Natural killer cell treated with Interleukin-12 subunit alpha and Interleukin-12 subunit beta and Interleukin-15 and Interleukin-18, amount 100 ng/mL, for 72 hours (primary cell): ENCODE measurements around the gene EXOC4. TPM values are rescaled to one million over a fixed set of nuclear protein-coding genes. Genes with fewer than 3 reads are reported as not detected.
"Not testable (repeated sequence)": the region's sequence is repeated elsewhere in the genome, so short reads cannot be mapped to it uniquely, and the experiment has no call there.

ENCODE experiments used
- ATAC-seq, 2 donors: fragments of 150-1000 bp; cut with Tn5 transposase in 1 of 2; sonication (Bioruptor Pico), chemical (Tn5 transposase) in 1 of 2; 2 replicates each; pipeline ENCODE4 v1.10.0; 2021
- DNase-seq: peaks from one replicate; pipeline ENCODE4 v3.0.0; 2022; ENCODE audit warnings: low spot score
- H3K27ac Mint-ChIP-seq, 2 donors: 1 replicate in 1 of 2; 2 replicates in 1 of 2; pipeline ENCODE4 v1.8.0; 2022; ENCODE audit warnings: mixed read lengths in 2 of 2, mild to moderate bottlenecking in 1 of 2, moderate library complexity in 1 of 2
- H3K27me3 Mint-ChIP-seq, 2 donors: 1 replicate in 1 of 2; 2 replicates in 1 of 2; pipeline ENCODE4 v1.8.0; 2022; ENCODE audit warnings: mixed read lengths in 2 of 2
- H3K36me3 Mint-ChIP-seq: one replicate; pipeline ENCODE4 v1.8.0; 2022; ENCODE audit warnings: mixed read lengths
- H3K4me1 Mint-ChIP-seq, 2 donors: 1 replicate in 1 of 2; 2 replicates in 1 of 2; pipeline ENCODE4 v1.8.0; 2022; ENCODE audit warnings: low read depth in 2 of 2, mixed read lengths in 2 of 2, mild to moderate bottlenecking in 1 of 2
- H3K4me3 Mint-ChIP-seq: one replicate; pipeline ENCODE4 v1.8.0; 2022; ENCODE audit warnings: mixed read lengths
- H3K9me3 Mint-ChIP-seq: 2 replicates; pipeline ENCODE4 v1.8.0; 2022; ENCODE audit warnings: mixed read lengths
- total RNA-seq, 2 donors: library from RNA; stranded (reverse); gene quantifications; one replicate each; pipeline ENCODE4 v1.2.3, GENCODE V29; 2022

The EXOC4 gene
- total RNA-seq, 2 donors from 2014 or later = 78.5 to 107 TPM

DNA sequence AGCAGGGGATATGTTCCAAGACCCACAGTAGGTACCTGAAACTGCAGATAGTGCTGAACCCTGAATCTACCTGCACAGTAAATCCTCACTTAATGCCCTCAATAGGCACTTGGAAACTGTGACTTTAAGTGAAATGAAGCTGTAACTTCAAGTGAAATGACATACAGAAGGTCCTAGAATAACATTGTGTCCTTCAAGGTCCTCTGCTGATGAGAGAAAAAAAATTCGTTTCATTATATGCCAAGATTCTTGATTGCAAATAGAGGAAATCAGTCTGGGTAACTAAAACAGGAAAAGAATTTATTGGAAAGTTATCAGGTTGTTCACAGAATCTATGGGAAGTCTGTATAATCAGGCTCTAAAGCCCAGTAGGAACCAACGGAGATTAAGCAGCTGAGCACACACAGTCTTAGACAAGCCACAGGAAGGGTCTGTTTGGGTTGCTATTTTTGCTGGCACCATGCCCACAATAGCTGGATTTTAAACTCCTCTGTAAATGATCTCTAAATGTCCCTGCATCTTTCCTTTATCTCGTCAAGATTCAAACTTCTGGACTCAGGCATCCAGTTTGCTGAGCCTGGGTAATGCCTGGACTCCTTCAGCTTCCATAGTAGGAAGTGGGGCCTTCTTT, 57.5 kb downstream of the EXOC4 start:
- ATAC-seq (no peak), DNase-seq (no peak)
- H3K4me1 Mint-ChIP-seq = peaks cover 12 to 15% of the 10 kb centered on the region in 2 donors
- no peak overlapping the region for H3K27ac Mint-ChIP-seq
- no peak overlapping the region for H3K4me3 Mint-ChIP-seq
- H3K36me3 Mint-ChIP-seq = peaks cover 41% of the 10 kb centered on the region
- H3K9me3 Mint-ChIP-seq = no peaks in the 10 kb centered on the region
- H3K27me3 Mint-ChIP-seq = no peaks in the 10 kb centered on the region

- Mint-ChIP-seq H3K27me3 (no peaks in the 10 kb centered on the region), H3K4me1 (peaks cover 12 to 15% of the 10 kb centered on the region in 2 donors), H3K9me3 (no peaks in the 10 kb centered on the region), H3K27ac (no peak overlapping the region), H3K36me3 (peaks cover 20% of the 10 kb centered on the region), H3K4me3 (no peak overlapping the region)
- ATAC-seq = no peak
- DNase-seq = no peak
These were observed 60.7 kb downstream of the EXOC4 start for GRCh38 chr7:133313575-133313974.

DNA sequence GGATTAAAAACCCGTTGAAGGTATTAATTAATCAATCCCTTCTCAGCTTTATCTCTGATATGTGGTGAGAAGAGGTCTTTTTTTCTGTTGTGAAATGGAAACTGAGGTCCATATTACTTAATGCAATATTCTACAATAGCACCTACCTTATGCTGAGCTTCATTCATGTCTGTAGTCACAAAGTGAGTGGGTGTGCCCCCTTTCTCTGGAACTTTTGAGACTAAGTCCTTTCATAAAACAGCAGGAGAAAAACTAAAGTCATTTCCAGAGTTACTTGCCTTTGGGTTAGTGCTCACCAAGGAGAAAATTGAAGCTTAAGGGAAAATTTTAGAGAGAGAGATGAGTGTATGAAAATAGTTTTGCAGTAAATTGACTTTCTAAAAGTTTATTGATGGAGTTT, 61.2 kb downstream of the EXOC4 start:
- Mint-ChIP-seq H3K4me3 (no peak overlapping the region), H3K4me1 (peaks cover 12 to 15% of the 10 kb centered on the region in 2 donors), H3K36me3 (peaks cover 20% of the 10 kb centered on the region), H3K27me3 (no peaks in the 10 kb centered on the region), H3K9me3 (no peaks in the 10 kb centered on the region), H3K27ac (no peak overlapping the region)
- ATAC-seq (no peak), DNase-seq (no peak)

- H3K4me3 Mint-ChIP-seq = no peak overlapping the region
- H3K9me3 Mint-ChIP-seq = no peaks in the 10 kb centered on the region
- DNase-seq (no peak), ATAC-seq (no peak)
- H3K4me1 Mint-ChIP-seq = peaks cover 14 to 15% of the 10 kb centered on the region in 2 donors
- peaks cover 23% of the 10 kb centered on the region for H3K36me3 Mint-ChIP-seq
- no peaks in the 10 kb centered on the region for H3K27me3 Mint-ChIP-seq
- H3K27ac Mint-ChIP-seq = no peak overlapping the region
These were observed 62.6 kb downstream of the EXOC4 start for GRCh38 chr7:133315332-133316040.

GRCh38 chr7:133319842-133320241, 67.0 kb downstream of the EXOC4 start:
- no peaks in the 10 kb centered on the region for H3K27me3 Mint-ChIP-seq
- DNase-seq (no peak), ATAC-seq (no peak)
- peaks cover 12 to 18% of the 10 kb centered on the region in 2 donors for H3K4me1 Mint-ChIP-seq
- H3K27ac Mint-ChIP-seq = no peak overlapping the region
- H3K4me3 Mint-ChIP-seq = no peak overlapping the region
- H3K9me3 Mint-ChIP-seq = no peaks in the 10 kb centered on the region
- peaks cover 39% of the 10 kb centered on the region for H3K36me3 Mint-ChIP-seq

DNA sequence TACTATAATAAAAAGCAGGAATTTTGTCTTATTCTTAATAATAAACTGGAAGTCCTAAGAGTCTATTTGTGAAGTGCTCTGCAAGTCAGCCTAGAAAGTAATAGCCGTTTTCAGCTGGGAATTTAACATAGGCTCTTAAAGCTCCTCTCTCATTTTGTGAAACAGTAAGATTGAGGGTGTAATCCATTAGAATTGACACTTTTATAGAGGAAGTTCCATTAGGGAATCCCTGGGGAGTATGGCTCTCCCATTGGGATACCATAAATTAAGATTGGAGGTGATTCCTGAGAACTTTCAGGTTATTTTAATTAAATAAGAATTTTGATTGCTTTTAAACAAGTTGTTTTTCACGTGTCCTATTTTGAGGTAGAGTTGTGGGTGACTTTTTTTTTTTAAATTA, 68.0 kb downstream of the EXOC4 start:
- ATAC-seq = no peak
- Mint-ChIP-seq H3K4me3 (no peak overlapping the region), H3K4me1 (peaks cover 12 to 22% of the 10 kb centered on the region in 2 donors), H3K27me3 (no peaks in the 10 kb centered on the region), H3K9me3 (no peaks in the 10 kb centered on the region), H3K27ac (no peak overlapping the region), H3K36me3 (peaks cover 43% of the 10 kb centered on the region)
- no peak for DNase-seq

DNA sequence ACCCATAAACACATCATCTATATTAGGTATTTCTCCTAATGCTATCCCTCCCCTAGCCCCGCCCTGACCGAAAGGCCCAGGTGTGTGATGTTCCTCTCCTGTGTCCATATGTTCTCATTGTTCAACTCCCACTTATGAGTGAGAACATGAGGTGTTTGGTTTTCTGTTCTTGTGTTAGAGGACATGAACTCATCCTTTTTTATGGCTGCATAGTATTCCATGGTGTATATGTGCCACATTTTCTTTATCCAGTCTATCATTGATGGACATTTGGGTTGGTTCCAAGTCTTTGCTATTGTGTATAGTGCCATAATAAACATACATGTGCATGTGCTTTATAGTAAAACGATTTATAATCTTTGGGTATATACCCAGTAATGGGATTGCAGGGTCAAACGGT, 68.5 kb downstream of the EXOC4 start:
- peaks cover 45% of the 10 kb centered on the region for H3K36me3 Mint-ChIP-seq
- not testable (repeated sequence) for ATAC-seq, DNase-seq, H3K9me3 Mint-ChIP-seq, H3K4me3 Mint-ChIP-seq, H3K27ac Mint-ChIP-seq, H3K27me3 Mint-ChIP-seq
- H3K4me1 Mint-ChIP-seq = peaks cover 12 to 23% of the 10 kb centered on the region in 2 donors

GRCh38 chr7:133326745-133327144, 73.9 kb downstream of the EXOC4 start:
- not testable (repeated sequence) for H3K27ac Mint-ChIP-seq, ATAC-seq, DNase-seq, H3K27me3 Mint-ChIP-seq, H3K4me3 Mint-ChIP-seq, H3K9me3 Mint-ChIP-seq
- peaks cover 21 to 40% of the 10 kb centered on the region in 2 donors for H3K4me1 Mint-ChIP-seq
- peaks cover 48% of the 10 kb centered on the region for H3K36me3 Mint-ChIP-seq

GRCh38 chr7:133328021-133328420, 75.1 kb downstream of the EXOC4 start:
- H3K9me3 Mint-ChIP-seq, H3K27ac Mint-ChIP-seq, H3K27me3 Mint-ChIP-seq, H3K4me3 Mint-ChIP-seq, DNase-seq, ATAC-seq: not testable (repeated sequence)
- H3K36me3 Mint-ChIP-seq = peaks cover 35% of the 10 kb centered on the region
- H3K4me1 Mint-ChIP-seq = peaks cover 18 to 38% of the 10 kb centered on the region in 2 donors

DNA sequence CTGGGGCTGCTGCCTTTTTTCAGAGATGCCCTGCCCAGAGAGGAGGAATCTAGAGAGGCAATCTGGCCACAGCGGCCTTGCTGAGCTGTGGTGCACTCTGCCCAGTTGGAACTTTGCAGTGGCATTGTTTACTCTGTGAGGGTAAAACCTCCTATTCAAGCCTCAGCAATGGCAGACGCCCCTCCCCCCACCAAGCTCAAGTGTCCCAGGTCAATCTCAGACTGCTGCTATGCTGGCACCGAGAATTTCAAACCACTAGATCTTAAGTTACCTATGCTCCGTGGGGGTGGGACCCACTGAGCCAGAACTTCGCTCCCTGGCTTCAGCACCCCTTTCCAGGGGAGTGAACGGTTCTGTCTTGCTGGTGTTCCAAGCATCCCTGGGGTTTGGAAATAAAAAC, 77.2 kb downstream of the EXOC4 start:
- Mint-ChIP-seq H3K4me1 (peaks cover 9 to 30% of the 10 kb centered on the region in 2 donors), H3K27ac (no peak overlapping the region), H3K9me3 (peaks cover 3% of the 10 kb centered on the region), H3K4me3 (no peak overlapping the region), H3K36me3 (peaks cover 27% of the 10 kb centered on the region), H3K27me3 (no peaks in the 10 kb centered on the region)
- DNase-seq (no peak), ATAC-seq (no peak)

- Mint-ChIP-seq H3K4me3 (no peak overlapping the region), H3K9me3 (peaks cover 3% of the 10 kb centered on the region), H3K27me3 (no peaks in the 10 kb centered on the region), H3K4me1 (peaks cover 9 to 25% of the 10 kb centered on the region in 2 donors), H3K27ac (no peak overlapping the region), H3K36me3 (peaks cover 30% of the 10 kb centered on the region)
- DNase-seq = no peak
- no peak for ATAC-seq
These were observed 79.0 kb downstream of the EXOC4 start for GRCh38 chr7:133331861-133332260.

- H3K4me1 Mint-ChIP-seq = peaks cover under 1 to 3% of the 10 kb centered on the region in 2 donors
- DNase-seq (no peak), ATAC-seq (no peak)
- H3K36me3 Mint-ChIP-seq = peaks cover 62% of the 10 kb centered on the region
- H3K4me3 Mint-ChIP-seq = no peak overlapping the region
- H3K27ac Mint-ChIP-seq = no peak overlapping the region
- peaks cover 30% of the 10 kb centered on the region for H3K9me3 Mint-ChIP-seq
- no peaks in the 10 kb centered on the region for H3K27me3 Mint-ChIP-seq
These were observed 86.9 kb downstream of the EXOC4 start for GRCh38 chr7:133339772-133340171.

DNA sequence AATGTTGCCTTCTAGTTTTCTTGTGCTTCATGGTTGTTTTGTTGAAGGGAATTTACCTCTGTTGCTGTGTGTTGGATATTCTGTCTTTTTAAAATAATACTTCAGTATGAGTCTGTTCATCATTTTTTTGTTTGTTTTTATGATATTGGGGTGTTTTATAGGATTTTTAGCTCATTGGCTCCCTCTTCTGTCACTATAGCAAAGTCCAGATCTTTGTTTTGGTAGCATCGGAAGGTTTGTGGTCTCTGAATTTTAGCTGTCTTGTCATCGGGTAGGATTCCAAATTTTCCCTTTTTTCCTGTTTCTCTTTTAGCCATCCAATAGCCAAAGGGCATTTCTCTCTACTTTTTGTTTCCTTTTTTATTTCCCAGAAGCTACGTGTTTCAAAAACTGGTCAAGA, 91.4 kb downstream of the EXOC4 start:
- DNase-seq (no peak), ATAC-seq (no peak)
- H3K27me3 Mint-ChIP-seq = no peaks in the 10 kb centered on the region
- peaks cover 41% of the 10 kb centered on the region for H3K36me3 Mint-ChIP-seq
- H3K4me3 Mint-ChIP-seq = no peak overlapping the region
- peaks cover 9 to 11% of the 10 kb centered on the region in 2 donors for H3K4me1 Mint-ChIP-seq
- no peak overlapping the region for H3K27ac Mint-ChIP-seq
- peaks cover 28% of the 10 kb centered on the region for H3K9me3 Mint-ChIP-seq

GRCh38 chr7:133345690-133346421, 93.0 kb downstream of the EXOC4 start:
- no peak overlapping the region for H3K4me3 Mint-ChIP-seq
- H3K27ac Mint-ChIP-seq = no peak overlapping the region
- peaks cover 18 to 24% of the 10 kb centered on the region in 2 donors for H3K4me1 Mint-ChIP-seq
- ATAC-seq = no peak
- H3K27me3 Mint-ChIP-seq = no peaks in the 10 kb centered on the region
- DNase-seq = no peak
- H3K36me3 Mint-ChIP-seq = peaks cover 33% of the 10 kb centered on the region
- peaks cover 18% of the 10 kb centered on the region for H3K9me3 Mint-ChIP-seq
